Astrocyte of the spinal cord (primary cell): ENCODE results near the gene CFAP46.
"Not testable (repeated sequence)": the region's sequence is repeated elsewhere in the genome, so short reads cannot be mapped to it uniquely, and the experiment has no call there.

Experiments used
- DNase-seq: peaks from one replicate; pipeline ENCODE4 v3.0.0; 2011; ENCODE audit warnings: low read depth, low spot score
- H3K4me3 ChIP-seq: 2 replicates; pipeline ENCODE4 v1.5.1; 2011; ENCODE audit warnings: low read depth, mild to moderate bottlenecking, low read length, moderate library complexity
- in situ Hi-C: cut with HindIII; loops from 2 replicates; pipeline ENCODE4 v1.10.0; 2017; ENCODE audit warnings: low sequenced_read_pairs
- TF ChIP-seq, protein P1 (sequence below): IDR thresholded peaks from 2 replicates; pipeline ENCODE4 v1.5.1; 2012; ENCODE audit warnings: low read depth, mild to moderate bottlenecking, low read length, inconsistent platforms

CFAP46 gene

DNA sequence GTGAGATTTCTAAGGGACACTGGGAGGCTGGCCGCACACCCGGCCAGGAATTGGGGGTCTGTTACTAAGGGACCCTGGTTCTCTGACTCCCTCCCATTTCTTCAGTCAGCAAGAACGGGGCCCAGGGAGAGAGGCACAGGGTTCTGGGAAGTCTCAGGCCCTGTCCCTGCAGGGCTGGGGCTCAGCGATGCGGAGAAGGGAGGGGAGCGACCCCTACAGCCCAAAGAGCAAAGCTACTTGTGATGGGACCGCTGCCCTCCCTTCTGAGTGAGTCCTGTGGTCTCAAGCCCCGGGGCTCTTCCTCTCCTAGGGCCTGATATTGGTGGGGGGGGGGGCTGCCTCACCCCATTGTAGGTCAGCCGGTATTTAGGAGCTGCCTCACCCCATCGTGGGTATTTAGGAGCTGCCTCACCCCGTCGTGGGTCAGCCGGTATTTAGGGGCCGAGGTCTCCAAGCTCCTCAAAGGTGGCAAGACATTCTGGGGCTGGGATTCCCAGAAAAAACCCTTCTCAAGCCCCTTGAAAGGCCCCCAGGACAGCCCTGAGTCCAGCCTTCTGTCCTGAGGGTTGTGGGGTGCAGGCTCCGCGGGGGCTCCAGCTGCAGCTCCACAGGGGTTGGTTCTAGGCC is 139.6 kb downstream of the CFAP46 start:
- DNase-seq = no peak
- TF ChIP-seq, protein P1, sequence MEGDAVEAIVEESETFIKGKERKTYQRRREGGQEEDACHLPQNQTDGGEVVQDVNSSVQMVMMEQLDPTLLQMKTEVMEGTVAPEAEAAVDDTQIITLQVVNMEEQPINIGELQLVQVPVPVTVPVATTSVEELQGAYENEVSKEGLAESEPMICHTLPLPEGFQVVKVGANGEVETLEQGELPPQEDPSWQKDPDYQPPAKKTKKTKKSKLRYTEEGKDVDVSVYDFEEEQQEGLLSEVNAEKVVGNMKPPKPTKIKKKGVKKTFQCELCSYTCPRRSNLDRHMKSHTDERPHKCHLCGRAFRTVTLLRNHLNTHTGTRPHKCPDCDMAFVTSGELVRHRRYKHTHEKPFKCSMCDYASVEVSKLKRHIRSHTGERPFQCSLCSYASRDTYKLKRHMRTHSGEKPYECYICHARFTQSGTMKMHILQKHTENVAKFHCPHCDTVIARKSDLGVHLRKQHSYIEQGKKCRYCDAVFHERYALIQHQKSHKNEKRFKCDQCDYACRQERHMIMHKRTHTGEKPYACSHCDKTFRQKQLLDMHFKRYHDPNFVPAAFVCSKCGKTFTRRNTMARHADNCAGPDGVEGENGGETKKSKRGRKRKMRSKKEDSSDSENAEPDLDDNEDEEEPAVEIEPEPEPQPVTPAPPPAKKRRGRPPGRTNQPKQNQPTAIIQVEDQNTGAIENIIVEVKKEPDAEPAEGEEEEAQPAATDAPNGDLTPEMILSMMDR = no peak
- in situ Hi-C loops = no loop called here
- no peak overlapping the region for H3K4me3 ChIP-seq

DNA sequence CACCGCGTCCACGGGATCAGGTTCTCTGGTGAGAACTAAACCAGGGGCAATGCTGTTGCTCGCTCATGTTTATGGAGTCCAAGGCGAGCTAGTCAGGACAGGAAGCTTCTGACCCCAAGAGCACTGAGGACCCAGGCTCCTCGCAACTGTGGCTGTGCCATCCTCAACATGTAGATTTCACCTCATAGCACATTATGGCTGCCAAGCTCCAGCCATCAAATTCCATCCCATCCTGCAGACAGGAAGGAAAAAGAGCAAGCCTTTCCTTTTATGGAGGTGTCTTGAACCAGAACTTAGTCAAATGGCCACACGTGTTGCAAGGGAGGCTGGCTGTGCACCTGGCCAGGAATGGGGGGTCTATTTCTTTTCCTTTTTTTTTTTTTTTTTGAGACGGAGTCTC is 140.3 kb downstream of the CFAP46 start:
- in situ Hi-C loops = no loop called here
- TF ChIP-seq, protein P1 = no peak
- DNase-seq = no peak
- H3K4me3 ChIP-seq = no peak overlapping the region

DNA sequence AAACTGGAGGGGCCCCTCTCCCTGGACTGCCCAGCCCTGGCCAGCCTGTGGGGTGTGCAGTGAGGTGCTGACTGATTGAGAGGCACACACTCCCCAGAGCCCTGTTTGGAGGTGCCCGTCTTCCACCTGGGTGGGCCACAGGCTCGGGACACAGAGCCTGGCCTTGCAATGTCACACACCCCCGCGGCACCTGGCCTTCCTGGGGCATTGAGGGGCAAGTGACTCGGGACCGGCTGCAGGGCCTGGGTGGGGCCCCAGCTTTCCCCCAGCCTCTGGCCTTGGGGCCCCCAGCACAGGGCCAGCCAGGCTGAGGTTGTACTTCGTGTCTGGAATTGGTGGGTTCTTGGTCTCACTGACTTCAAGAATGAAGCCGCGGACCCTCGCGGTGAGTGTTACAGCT is 142.5 kb downstream of the CFAP46 start:
- in situ Hi-C loops = no loop called here
- H3K4me3 ChIP-seq = no peak overlapping the region

DNA sequence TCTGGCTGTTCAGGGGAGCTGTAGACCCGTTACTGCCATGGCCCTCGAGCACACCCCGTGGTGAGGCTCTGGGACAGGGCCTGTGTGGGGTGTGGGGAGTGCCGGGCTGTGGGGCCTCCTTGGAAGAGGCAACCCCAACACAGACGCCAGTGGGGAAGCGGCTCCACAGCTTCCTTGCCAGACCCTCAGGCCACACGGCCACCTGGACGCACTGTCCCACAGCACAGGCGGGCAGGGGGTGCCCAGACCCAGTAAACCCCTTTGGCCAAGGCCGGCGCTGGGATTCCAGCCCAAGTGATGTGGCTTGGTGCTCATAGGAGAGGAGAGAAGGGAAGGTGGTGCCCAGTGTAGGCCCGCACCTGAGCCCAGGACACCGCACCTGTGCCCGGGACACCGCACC is 143.5 kb downstream of the CFAP46 start:
- in situ Hi-C loops = no loop called here
- no peak for DNase-seq
- no peak overlapping the region for H3K4me3 ChIP-seq
- TF ChIP-seq, protein P1 = no peak

More for the DNA sequence above, 142.5 kb downstream of the CFAP46 start:
- no peak for DNase-seq
- TF ChIP-seq, protein P1 = no peak

DNA sequence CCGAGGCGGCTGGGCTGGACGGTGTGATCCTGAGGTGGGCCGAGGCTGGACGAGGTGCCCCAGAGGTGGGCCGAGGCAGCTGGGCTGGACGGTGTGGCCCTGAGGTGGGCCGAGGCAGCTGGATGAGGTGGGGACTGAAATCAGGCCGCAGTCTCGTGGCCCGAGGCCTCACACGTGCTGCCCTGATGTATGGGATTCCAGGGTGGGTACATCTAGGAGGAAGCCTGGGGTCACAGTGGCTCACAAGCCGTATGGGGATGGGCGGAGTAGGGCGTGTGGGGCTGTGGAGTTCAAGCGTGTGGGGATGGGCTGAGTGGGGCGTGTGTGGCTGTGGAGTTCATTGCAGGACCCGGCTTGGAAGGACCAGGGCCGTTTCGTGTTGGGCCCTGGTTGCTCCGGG is 144.0 kb downstream of the CFAP46 start:
- H3K4me3 ChIP-seq = no peak overlapping the region
- in situ Hi-C loops = no loop called here
- TF ChIP-seq, protein P1 = no peak
- no peak for DNase-seq

DNA sequence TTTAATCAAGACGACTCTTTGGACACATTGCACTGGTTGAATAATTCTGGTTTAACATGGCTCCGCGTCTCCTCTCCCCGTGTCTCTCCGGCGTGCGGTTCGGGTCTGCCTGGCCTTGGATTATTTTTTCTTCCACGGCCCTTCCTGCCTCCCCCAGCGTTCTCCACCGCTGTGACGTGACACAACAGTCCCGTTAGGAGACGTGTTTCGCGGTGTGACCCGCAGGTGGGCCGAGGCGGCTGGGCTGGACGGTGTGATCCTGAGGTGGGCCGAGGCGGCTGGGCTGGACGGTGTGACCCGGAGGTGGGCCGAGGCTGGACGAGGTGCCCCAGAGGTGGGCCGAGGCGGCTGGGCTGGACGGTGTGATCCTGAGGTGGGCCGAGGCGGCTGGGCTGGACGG is 144.4 kb downstream of the CFAP46 start:
- DNase-seq, in situ Hi-C loops, H3K4me3 ChIP-seq: not testable (repeated sequence)

DNA sequence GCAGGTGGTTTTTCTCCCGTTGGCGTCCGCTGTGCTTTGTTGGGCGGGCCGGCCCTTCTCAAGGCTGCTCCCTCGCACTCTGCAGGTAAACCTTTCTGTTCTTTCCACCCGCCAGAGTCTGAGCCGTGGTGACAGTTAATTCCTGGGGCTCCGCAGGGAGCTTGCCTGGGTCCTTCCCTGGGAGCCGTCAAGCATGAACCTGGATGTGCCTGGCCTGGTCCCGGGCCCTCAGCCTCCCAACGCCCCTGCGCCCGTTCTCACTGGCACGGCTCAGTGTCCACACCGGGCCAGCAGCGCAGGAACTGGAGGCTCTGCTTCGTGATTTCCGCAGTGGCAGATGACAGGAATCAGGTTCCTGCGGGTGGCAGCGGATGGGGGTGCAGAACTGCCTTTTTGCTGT is 145.5 kb downstream of the CFAP46 start:
- TF ChIP-seq, protein P1 = no peak
- DNase-seq = no peak
- in situ Hi-C loops = no loop called here
- no peak overlapping the region for H3K4me3 ChIP-seq
